Large intestine (tissue), 3 donors: Measurements from ENCODE around the gene RNF157. TPM values are rescaled to one million over a fixed set of nuclear protein-coding genes. Genes with fewer than 3 reads are reported as not detected.
"Not testable (repeated sequence)": the region's sequence is repeated elsewhere in the genome, so short reads cannot be mapped to it uniquely, and the experiment has no call there.

ENCODE experiments used
- DNase-seq, 2 donors: peaks; one replicate each; pipeline versions ENCODE4 v3.0.0 to v3.0.0-alpha.2; 2013
- H3K27ac ChIP-seq: one replicate; pipeline ENCODE4 v1.5.1; 2013; ENCODE audit warnings: low read length
- H3K27me3 ChIP-seq: 2 replicates; pipeline ENCODE4 v1.6.1; 2013; ENCODE audit warnings: low read length; ENCODE audit not compliant: control insufficient read depth, insufficient read depth
- H3K36me3 ChIP-seq: 2 replicates; pipeline ENCODE4 v1.6.1; 2013; ENCODE audit warnings: low read length; ENCODE audit not compliant: control insufficient read depth, insufficient read depth
- H3K4me1 ChIP-seq: one replicate; pipeline ENCODE4 v1.6.1; 2013; ENCODE audit warnings: low read length; ENCODE audit not compliant: control insufficient read depth, insufficient read depth
- H3K4me3 ChIP-seq: one replicate; pipeline ENCODE4 v1.5.1; 2013; ENCODE audit warnings: low read length
- H3K9me3 ChIP-seq: one replicate; pipeline ENCODE4 v1.6.1; 2013; ENCODE audit warnings: mild to moderate bottlenecking, low read depth, low read length, moderate library complexity; ENCODE audit not compliant: control insufficient read depth
- WGBS: methylation state at CpG from one replicate; pipeline ENCODE4 v1.1.5; 2013; ENCODE audit warnings: low lambda C conversion rate; ENCODE audit not compliant: insufficient coverage; 5-methylcytosine and 5-hydroxymethylcytosine counted together
- polyA plus RNA-seq: library from polyadenylated mRNA; unstranded; fragments of 120-200 nt; gene quantifications from one replicate; pipeline ENCODE4 v1.2.1, GENCODE V29; 2013

Gene RNF157
- polyA plus RNA-seq, 1 donor, result 19.2 TPM

DNA sequence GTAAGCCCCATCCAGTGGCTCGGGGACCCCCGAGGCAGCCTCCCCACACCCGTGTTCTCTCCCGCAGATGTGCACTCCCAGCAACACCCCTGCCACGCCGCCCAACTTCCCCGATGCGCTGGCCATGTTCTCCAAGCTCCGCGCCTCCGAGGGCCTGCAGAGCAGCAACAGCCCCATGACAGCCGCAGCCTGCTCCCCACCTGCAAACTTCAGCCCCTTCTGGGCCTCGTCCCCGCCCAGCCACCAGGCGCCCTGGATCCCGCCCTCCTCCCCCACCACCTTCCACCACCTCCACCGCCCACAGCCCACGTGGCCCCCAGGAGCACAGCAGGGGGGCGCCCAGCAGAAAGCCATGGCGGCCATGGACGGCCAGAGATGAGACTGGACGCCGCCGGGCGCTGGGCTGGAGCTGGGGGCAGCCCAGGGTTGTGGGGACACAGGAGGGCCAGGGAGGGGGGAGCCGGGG, 29.9 kb upstream of the RNF157 start:
- peaks cover 59% of the 10 kb centered on the region for H3K4me1 ChIP-seq
- DNase-seq, result no peak

DNA sequence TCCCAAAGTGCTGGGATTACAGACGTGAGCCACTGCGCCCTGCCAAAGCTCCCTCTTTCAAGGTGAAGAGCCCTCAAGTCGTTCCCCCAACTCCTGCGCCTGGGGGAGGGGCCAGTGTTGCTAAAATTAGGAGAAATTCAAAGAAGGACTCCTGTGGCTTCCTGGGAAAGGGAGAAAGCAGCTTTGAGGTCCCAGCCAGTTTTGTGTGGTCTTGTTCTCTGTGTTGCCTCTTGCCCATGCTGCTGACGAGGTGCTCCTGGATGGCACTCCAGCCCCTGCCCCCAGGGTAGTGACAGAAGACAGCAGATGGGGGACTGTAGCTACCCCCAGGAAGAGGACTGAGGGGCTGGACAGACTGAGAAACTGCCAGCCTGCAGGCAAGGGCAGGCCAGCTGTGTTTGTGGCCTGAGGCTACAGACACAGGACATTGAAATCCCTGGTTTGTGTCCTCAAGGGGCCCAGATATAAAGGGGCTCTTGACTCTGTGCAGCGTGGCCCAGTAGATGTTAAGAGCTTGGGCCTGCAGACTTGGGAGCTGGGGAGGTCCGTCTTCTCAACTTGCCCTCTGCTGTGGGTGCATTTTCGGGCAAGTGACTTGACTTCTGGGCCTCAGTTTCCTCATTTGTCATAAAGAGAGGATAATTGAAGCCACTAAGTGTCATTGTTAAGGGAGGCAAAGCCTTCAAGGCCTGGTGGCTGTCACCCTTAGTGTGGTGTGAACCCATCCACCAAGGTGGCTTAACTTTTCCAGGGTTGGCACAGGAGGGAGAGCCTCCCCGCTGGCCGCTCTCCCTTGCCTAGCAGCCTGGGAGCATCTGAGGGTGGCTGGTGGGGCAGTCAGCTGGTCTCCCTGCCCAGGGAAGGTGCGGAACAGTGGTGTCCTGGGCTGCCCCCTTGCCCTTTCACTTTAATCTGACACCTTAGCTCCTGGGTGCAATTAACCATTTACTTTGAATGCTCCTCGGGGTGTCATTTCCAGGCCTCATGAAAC, 29.0 kb upstream of the RNF157 start:
- Histone ChIP-seq H3K27me3 (no peaks in the 10 kb centered on the region), H3K4me3 (no peak overlapping the region), H3K4me1 (peaks cover 63% of the 10 kb centered on the region), H3K36me3 (peaks cover 30% of the 10 kb centered on the region), H3K9me3 (no peaks in the 10 kb centered on the region), H3K27ac (peak overlapping the region; percentile 10)
- DNase-seq, result peak in 1 of 2 donors; percentile 46
- WGBS, result 43% methylated on average over 1 of the region's 12 CpGs

More for the DNA sequence above, 29.9 kb upstream of the RNF157 start:
- Histone ChIP-seq H3K27me3 (no peaks in the 10 kb centered on the region), H3K4me3 (no peak overlapping the region), H3K36me3 (peaks cover 30% of the 10 kb centered on the region), H3K9me3 (no peaks in the 10 kb centered on the region), H3K27ac (peak overlapping the region; percentile 10)
- WGBS, result no CpG with 5 or more reads among the region's 26 CpGs

DNA sequence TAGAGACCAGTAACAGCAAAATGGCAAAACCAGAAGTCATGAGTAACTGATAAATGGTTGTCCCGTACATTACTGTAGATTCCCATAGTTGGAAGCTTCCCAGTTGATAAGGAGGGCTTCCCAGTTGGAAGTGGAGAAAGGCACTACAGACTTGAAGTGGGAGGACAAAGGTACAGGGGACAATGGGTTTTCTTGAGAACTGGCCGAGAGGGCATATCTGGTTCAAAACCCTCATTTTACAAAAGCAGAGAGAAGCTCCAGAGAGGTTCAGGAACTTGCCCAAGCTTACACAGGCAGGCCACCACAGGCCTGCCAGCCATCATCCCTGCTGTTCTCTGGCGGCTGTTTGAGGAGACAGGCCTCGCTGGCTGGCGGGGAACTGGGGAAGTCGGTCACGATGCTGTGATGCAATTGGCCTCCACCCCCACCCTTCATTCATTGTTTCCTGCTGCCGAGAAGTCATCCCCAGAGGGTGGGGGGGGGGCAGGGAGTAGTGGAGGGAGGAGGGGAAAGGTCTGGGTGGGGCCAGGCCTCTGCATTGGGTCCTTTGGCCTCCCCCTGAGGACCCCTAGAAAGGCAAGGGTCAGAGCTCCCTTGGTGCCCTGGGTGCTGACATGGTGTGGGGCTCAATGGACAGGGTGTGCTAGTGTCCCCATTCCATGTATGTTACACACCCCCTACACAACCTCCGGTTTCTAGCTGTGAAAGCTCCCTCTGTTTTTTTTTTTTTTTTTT, 27.9 kb upstream of the RNF157 start:
- Histone ChIP-seq H3K4me3 (peak overlapping the region; percentile 4), H3K9me3 (no peaks in the 10 kb centered on the region), H3K36me3 (peaks cover 30% of the 10 kb centered on the region), H3K27ac (peak overlapping the region; percentile 78), H3K4me1 (peaks cover 74% of the 10 kb centered on the region), H3K27me3 (no peaks in the 10 kb centered on the region)
- DNase-seq, result peak; percentile 76 to 83
- WGBS, result no CpG with 5 or more reads among the region's 9 CpGs

DNA sequence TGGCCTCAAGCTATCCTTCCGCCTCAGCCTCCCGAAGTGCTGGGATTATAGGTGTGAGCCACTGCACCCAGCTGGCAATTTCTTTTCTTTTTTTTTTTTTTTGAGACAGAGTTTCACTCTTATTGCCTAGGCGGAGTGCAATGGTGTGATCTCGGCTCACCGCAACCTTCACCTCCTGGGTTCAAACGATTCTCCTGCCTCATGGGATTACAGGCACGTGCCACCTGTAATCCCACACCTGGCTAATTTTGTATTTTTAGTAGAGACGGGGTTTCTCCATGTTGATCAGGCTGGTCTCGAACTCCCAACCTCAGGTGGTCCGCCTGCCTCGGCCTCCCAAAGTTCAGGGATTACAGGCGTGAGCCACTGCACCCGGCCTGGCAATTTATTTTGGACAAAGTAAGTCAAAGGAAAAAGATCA, 27.3 kb upstream of the RNF157 start:
- peak overlapping the region; percentile 78 for H3K27ac ChIP-seq
- H3K4me3 ChIP-seq, DNase-seq, H3K27me3 ChIP-seq, H3K9me3 ChIP-seq: not testable (repeated sequence)
- peaks cover 76% of the 10 kb centered on the region for H3K4me1 ChIP-seq
- no CpG with 5 or more reads among the region's 13 CpGs for WGBS
- H3K36me3 ChIP-seq, result peaks cover 30% of the 10 kb centered on the region

DNA sequence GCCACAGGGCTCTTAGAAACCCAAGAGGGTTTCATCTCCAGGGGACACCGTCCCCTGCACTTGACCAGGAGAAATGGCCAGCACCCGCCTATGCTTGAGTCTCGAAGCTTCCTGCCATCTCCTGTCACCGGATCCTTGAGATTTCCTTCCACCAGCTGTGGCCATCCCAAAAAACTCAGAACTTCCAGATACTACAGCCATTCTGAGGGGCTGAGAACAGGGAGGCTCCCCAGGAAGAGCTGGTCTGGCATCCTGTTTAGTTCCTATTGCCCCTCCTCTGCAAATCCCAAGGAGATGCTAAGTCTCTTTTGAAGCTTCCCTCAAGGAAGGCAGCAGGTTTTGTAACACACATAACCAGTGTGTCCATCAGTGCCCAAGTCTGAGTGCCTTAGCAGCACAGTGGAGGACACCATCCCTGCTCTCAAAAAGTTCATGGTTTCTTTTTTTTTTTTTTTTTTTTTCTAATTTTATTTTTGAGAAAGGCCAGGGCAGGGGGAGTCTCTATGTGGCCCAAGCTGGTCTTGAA, 26.8 kb upstream of the RNF157 start:
- peaks cover 76% of the 10 kb centered on the region for H3K4me1 ChIP-seq
- H3K27ac ChIP-seq, result peak overlapping the region; percentile 47
- no CpG with 5 or more reads among the region's 4 CpGs for WGBS
- H3K27me3 ChIP-seq, result no peaks in the 10 kb centered on the region
- H3K4me3 ChIP-seq, result peak overlapping the region; percentile 59
- peaks cover 30% of the 10 kb centered on the region for H3K36me3 ChIP-seq
- H3K9me3 ChIP-seq, result no peaks in the 10 kb centered on the region
- DNase-seq, result no peak

DNA sequence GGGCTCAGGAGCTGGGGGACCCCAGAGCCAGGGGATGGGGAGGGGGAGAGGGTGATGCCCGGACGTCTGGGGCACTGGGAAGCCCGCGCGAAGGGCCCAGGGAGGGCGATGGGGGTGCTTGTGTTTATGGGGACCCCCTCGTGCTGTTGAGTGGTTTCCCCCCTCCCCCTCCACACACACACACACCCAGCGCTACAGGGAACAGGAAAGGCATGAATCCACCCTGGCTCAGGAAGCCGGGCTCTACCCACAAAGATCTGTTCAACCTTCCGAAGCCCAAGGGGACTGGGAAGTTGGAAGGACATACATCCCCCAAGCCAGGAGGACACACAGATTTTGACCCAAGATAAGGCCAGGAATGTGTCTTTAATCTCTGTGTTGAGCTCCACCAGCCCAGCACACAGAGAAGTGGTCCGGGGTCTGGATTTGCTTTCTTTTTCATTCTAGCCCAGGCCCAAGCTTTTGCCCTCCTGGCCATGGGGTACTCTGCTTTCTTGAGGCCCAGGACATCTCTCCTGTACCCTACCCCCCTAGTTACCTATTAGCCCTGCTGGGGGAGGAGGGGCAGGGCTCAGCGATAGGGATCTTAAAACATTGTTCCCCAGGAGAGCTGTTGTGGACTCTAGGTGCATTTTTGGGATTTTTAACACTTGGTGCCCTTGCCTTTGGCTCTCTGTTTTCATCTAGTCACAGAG, 26.1 kb upstream of the RNF157 start:
- Histone ChIP-seq H3K27me3 (no peaks in the 10 kb centered on the region), H3K9me3 (no peaks in the 10 kb centered on the region), H3K27ac (peak overlapping the region; percentile 47), H3K36me3 (peaks cover 30% of the 10 kb centered on the region), H3K4me3 (peak overlapping the region; percentile 59), H3K4me1 (peaks cover 76% of the 10 kb centered on the region)
- WGBS, result no CpG with 5 or more reads among the region's 12 CpGs
- peak in 1 of 2 donors; percentile 57 for DNase-seq

DNA sequence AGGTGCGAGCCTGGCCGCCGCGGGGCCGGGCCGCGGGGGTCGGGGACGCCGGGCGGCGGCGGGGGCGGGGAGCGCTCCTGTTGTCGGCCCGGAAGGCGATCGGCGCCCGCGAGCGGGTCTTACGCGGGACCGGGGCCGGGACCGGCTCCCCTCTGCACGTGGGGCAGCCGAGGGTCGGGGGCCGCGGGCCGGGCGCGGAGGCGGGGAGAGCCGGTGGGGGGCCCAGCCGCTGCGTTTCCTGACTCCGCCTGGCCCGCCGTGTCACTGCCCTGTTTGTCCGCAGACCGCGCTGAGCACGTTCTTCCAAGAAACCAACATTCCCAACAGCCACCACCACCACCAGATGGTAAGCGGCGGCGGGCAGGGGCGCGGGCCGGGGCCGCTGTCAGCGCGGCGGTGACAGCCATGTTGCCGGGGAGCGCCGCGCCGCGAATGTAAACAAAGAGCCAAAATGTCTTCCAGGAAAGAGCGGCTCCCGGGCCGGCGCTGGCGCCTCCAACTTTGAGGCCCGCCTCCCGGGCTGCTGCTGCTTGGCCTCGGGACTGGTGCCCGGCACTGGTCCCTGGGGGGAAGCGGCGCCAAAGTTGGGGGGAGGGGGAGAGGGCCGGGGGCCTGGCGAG, 25.4 kb upstream of the RNF157 start:
- H3K27ac ChIP-seq, result peak overlapping the region; percentile 47
- H3K9me3 ChIP-seq, result no peaks in the 10 kb centered on the region
- DNase-seq, result peak in 1 of 2 donors; percentile 63
- H3K4me1 ChIP-seq, result peaks cover 76% of the 10 kb centered on the region
- WGBS, result no CpG with 5 or more reads among the region's 76 CpGs
- H3K27me3 ChIP-seq, result no peaks in the 10 kb centered on the region
- H3K4me3 ChIP-seq, result peak overlapping the region; percentile 59
- H3K36me3 ChIP-seq, result peaks cover 28% of the 10 kb centered on the region

DNA sequence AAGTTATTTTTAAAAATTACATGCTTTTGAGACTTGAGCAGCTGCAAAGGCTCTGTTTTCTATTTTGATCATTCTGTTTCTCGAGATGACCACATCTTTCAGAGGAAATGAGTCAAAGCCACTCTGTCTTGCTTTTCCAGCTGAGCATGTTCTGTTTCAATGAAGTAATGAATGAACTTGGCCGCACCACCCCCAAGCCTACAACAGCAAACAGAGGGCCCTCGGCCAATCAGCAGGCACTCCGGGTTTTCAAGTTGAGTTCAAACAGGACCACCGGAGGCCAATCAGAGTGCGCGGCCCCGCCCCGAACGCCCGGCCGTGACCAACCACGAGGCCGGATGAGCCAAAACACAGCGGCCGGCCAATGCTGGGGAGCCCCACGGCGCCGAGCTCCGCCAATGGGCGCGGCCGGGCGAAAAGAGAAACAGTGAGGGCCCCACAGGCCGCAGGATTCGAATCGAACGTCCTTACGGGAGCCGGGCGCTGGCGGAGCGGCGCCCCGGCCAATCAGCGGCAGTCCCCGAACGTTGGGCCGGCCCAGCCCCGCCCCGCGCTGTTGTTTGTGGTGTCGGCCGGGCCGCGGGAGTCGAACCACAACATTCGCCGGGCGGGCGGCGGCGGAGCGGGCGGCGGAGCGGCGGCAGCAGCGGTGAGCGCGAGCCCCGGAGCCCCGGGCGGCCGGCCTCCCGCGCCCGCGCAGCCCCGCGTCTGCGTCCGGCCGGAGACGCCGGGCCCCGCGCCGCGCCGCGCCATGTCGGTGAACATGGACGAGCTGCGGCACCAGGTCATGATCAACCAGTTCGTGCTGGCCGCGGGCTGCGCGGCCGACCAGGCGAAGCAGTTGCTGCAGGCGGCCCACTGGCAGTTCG, 24.7 kb upstream of the RNF157 start, which contains the start of gene UBALD2:
TSS of gene UBALD2 (plus strand) at position 594 of the 869 bp plus-strand sequence. CDS start at position 752, 158 bp downstream.
- Histone ChIP-seq H3K4me1 (peaks cover 77% of the 10 kb centered on the region), H3K27me3 (no peaks in the 10 kb centered on the region), H3K36me3 (peaks cover 22% of the 10 kb centered on the region), H3K4me3 (peak within 1 kb of the TSS; percentile 59), H3K9me3 (no peaks in the 10 kb centered on the region), H3K27ac (peak within 1 kb of the TSS; percentile 93)
- WGBS, result no CpG with 5 or more reads among the region's 94 CpGs
- DNase-seq, result peak; percentile 99 to 100

DNA sequence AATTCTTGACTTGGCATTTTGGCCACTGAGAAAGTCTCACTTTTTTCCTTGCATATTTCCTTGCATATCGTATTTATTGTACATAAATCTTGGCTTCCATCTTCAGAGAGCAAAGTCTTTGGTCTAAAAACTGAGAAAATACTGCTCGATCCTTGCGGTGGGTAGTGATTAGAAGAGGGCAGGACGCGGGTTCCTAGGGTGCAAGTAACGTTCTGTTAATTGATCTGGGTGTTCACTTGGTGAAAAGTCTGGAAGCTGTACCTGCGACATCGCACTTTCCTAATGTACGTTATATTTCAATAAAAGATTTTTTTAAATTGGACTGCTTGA, 24.1 kb upstream of the RNF157 start:
- Histone ChIP-seq H3K27ac (peak overlapping the region; percentile 93), H3K9me3 (no peaks in the 10 kb centered on the region), H3K4me1 (peaks cover 77% of the 10 kb centered on the region), H3K36me3 (peaks cover 16% of the 10 kb centered on the region), H3K4me3 (no peak overlapping the region), H3K27me3 (no peaks in the 10 kb centered on the region)
- no peak for DNase-seq
- 0% methylated on average over 1 of the region's 9 CpGs for WGBS
